Body of pancreas (tissue), 4 donors: ENCODE data around the gene SLC27A2. TPM values are rescaled to one million over a fixed set of nuclear protein-coding genes. Genes with fewer than 3 reads are reported as not detected.

Source experiments
- ATAC-seq: fragments of 150-250 bp; one replicate; pipeline ENCODE4 v1.9.1; 2016
- DNase-seq, 4 donors: peaks; one replicate each; pipeline ENCODE4 v3.0.0-alpha.2; 2019
- H3K27ac ChIP-seq, 4 donors: fragments of 200-600 bp; sonication (generic); 1 replicate in 3 of 4; 2 replicates in 1 of 4; pipeline versions ENCODE4 v1.5.1 to v1.6.1; 2016 to 2019; ENCODE audit warnings: mild to moderate bottlenecking in 1 of 4, mixed read lengths in 1 of 4, moderate library complexity in 1 of 4
- H3K27me3 ChIP-seq, 2 donors: fragments of 200-600 bp; sonication (generic); one replicate each; pipeline ENCODE4 v1.6.0; 2016; ENCODE audit warnings: mild to moderate bottlenecking in 1 of 2
- H3K36me3 ChIP-seq, 2 donors: fragments of 200-600 bp; sonication (generic); replicated peaks in 1 of 2; 2 replicates each; pipeline ENCODE4 v1.5.1; 2016; ENCODE audit warnings: low read depth in 2 of 2; ENCODE audit not compliant: insufficient read depth in 1 of 2
- H3K4me1 ChIP-seq: fragments of 200-600 bp; sonication (generic); one replicate; pipeline ENCODE4 v1.6.0; 2016
- H3K4me3 ChIP-seq, 2 donors: fragments of 200-600 bp; sonication (generic); 1 replicate in 1 of 2; 2 replicates in 1 of 2; pipeline ENCODE4 v1.5.1; 2016 to 2019
- H3K9me3 ChIP-seq, 3 donors: fragments of 200-600 bp; sonication (generic); 1 replicate in 2 of 3; 2 replicates in 1 of 3; pipeline ENCODE4 v1.5.1; 2016
- CTCF ChIP-seq, 7 experiments: fragments of 450-650 bp in 4 of 7; fragments of 200-600 bp in 3 of 7; sonication (generic) in 3 of 7; IDR thresholded peaks; one replicate each; pipeline ENCODE4 v1.5.1; 2016 to 2019; ENCODE audit warnings: antibody characterized with exemption in 7 of 7
- POLR2A ChIP-seq, 3 donors: fragments of 450-650 bp; IDR thresholded peaks; one replicate each; pipeline ENCODE4 v1.6.1; 2016; ENCODE audit warnings: antibody characterized with exemption in 3 of 3, mild to moderate bottlenecking in 2 of 3
- WGBS, 2 donors: methylation state at CpG; one replicate each; pipeline ENCODE4 v1.1.5; 2017; 5-methylcytosine and 5-hydroxymethylcytosine counted together
- intact Hi-C: fragments of 100-400 bp; cut with DNase I; formaldehyde crosslinking; loops from one replicate; pipeline ENCODE4 v1.15.1; 2023
- total RNA-seq, 2 donors: library from RNA; depleted of rRNA; stranded (reverse); fragments of >200 nt; gene quantifications; one replicate each; pipeline ENCODE4 v1.1.0, GENCODE V29; 2016

The SLC27A2 gene
- total RNA-seq, 2 donors from 2014 or later = 3.9 to 4.6 TPM

GRCh38 chr15:50190723-50191122, 8.7 kb downstream of the SLC27A2 start:
- H3K27ac ChIP-seq = no peak overlapping the region
- H3K27me3 ChIP-seq = no peaks in the 10 kb centered on the region
- no peak for DNase-seq
- 84 to 92% methylated on average over 1 of the region's 1 CpG for WGBS, 2 donors
- no peaks in the 10 kb centered on the region for H3K4me1 ChIP-seq
- no peak overlapping the region for H3K4me3 ChIP-seq
- intact Hi-C loops = no loop called here
- TF ChIP-seq POLR2A (IDR thresholded peaks at IDR 0.05) (no peak), CTCF (IDR thresholded peaks at IDR 0.05) (no peak)
- H3K9me3 ChIP-seq = no peaks in the 10 kb centered on the region
- H3K36me3 ChIP-seq = no peaks in the 10 kb centered on the region
- ATAC-seq = no peak

GRCh38 chr15:50192164-50192563, 10.2 kb downstream of the SLC27A2 start:
- DNase-seq (no peak), ATAC-seq (no peak)
- Histone ChIP-seq H3K4me1 (no peaks in the 10 kb centered on the region), H3K4me3 (no peak overlapping the region), H3K36me3 (no peaks in the 10 kb centered on the region), H3K27ac (no peak overlapping the region), H3K9me3 (no peaks in the 10 kb centered on the region), H3K27me3 (no peaks in the 10 kb centered on the region)
- TF ChIP-seq POLR2A (IDR thresholded peaks at IDR 0.05) (no peak), CTCF (IDR thresholded peaks at IDR 0.05) (no peak)
- 100% methylated on average over 1 of the region's 1 CpG for WGBS, 2 donors
- intact Hi-C loops = no loop called here

- no peak for TF ChIP-seq CTCF (IDR thresholded peaks at IDR 0.05)
- H3K27ac ChIP-seq = no peak overlapping the region
- no peaks in the 10 kb centered on the region for H3K4me1 ChIP-seq
- no peaks in the 10 kb centered on the region for H3K27me3 ChIP-seq
- H3K9me3 ChIP-seq = no peaks in the 10 kb centered on the region
- ATAC-seq (no peak), DNase-seq (no peak)
- H3K36me3 ChIP-seq = no peaks in the 10 kb centered on the region
- no peak overlapping the region for H3K4me3 ChIP-seq
- intact Hi-C loops = no loop called here
- WGBS, 2 donors = 82 to 86% methylated on average over 6 of the region's 6 CpGs
Observed at GRCh38 chr15:50192926-50193620, 11.1 kb downstream of the SLC27A2 start.

- Histone ChIP-seq H3K27me3 (no peaks in the 10 kb centered on the region), H3K36me3 (no peaks in the 10 kb centered on the region), H3K4me3 (no peak overlapping the region), H3K4me1 (no peaks in the 10 kb centered on the region), H3K27ac (no peak overlapping the region), H3K9me3 (no peaks in the 10 kb centered on the region)
- intact Hi-C loops = no loop called here
- TF ChIP-seq POLR2A (IDR thresholded peaks at IDR 0.05) = no peak
- no peak for TF ChIP-seq CTCF (IDR thresholded peaks at IDR 0.05)
- DNase-seq (no peak), ATAC-seq (no peak)
Observed at GRCh38 chr15:50202003-50202402, 20.0 kb downstream of the SLC27A2 start.

GRCh38 chr15:50206020-50206419, 24.0 kb downstream of the SLC27A2 start:
- Histone ChIP-seq H3K27ac (no peak overlapping the region), H3K4me1 (no peaks in the 10 kb centered on the region), H3K27me3 (no peaks in the 10 kb centered on the region), H3K9me3 (no peaks in the 10 kb centered on the region), H3K36me3 (no peaks in the 10 kb centered on the region), H3K4me3 (no peak overlapping the region)
- DNase-seq (no peak), ATAC-seq (no peak)
- no peak for TF ChIP-seq CTCF (IDR thresholded peaks at IDR 0.05)
- TF ChIP-seq POLR2A (IDR thresholded peaks at IDR 0.05) = no peak
- intact Hi-C loops = no loop called here
- 91% methylated on average over 5 of the region's 5 CpGs for WGBS, 2 donors
